ENCODE results near the gene CLK3. TPM values are rescaled to one million over a fixed set of nuclear protein-coding genes. Genes with fewer than 3 reads are reported as not detected.

The CLK3 gene
- total and polyA plus RNA-seq, 2 of the 8 experiments (the other 6 are each of a cell fraction or from before 2014, with no cell fraction given): 43.5 to 67.3 TPM

GRCh38 chr15:74619916-74620635 is 4.4 kb downstream of the CLK3 start:
- ChIA-PET POLR2A (ENCODE audit: partially characterized antibody) (interaction anchor here (0.6 to 2.7 kb wide), 3 partner anchors 9 to 152 kb away, joined by 3 to 8 read pairs (median 3); no protein-coding TSS in a partner anchor), CTCF (ENCODE audit: partially characterized antibody) (interaction anchor here (0.5 to 37.5 kb wide), 9 partner anchors 10 to 1207 kb away, joined by 3 to 1439 read pairs (median 4); partner anchors contain the start of genes CSK and CYP1A2)
- no peak overlapping the region for H4K5ac ChIP-seq (ENCODE audit: insufficient read length, low read depth, low read length)
- H3K4me1 ChIP-seq (replicated peaks in 1 of 4; ENCODE audit: control insufficient read depth in 3 of 4, insufficient read depth in 4 of 4, low read length in 3 of 4): peaks cover 0 to 5% (median 2%) of the 10 kb centered on the region in 4 experiments; a peak in 5 of 7 replicates
- H3K27ac ChIP-seq (ENCODE audit: low read depth, low read length): no peak overlapping the region
- H2AFZ ChIP-seq (ENCODE audit: low read length): no peak overlapping the region
- no peak overlapping the region for H2BK12ac ChIP-seq (ENCODE audit: low read depth, low read length)
- H4K8ac ChIP-seq (ENCODE audit: extremely low read depth, insufficient read depth, low read length): no peak overlapping the region; the same call in none of the 2 replicates
- no peak overlapping the region for H3K23ac ChIP-seq (ENCODE audit: insufficient read length)
- no peak overlapping the region for H3K4me3 ChIP-seq (ENCODE audit: extremely low read depth in 1 of 4, insufficient read depth in 2 of 4, low read depth in 3 of 4, low read length in 4 of 4)
- H3K79me1 ChIP-seq (ENCODE audit: low read depth, low read length): peaks cover 15% of the 10 kb centered on the region
- no peak overlapping the region for H2BK15ac ChIP-seq (ENCODE audit: low read length)
- FAIRE-seq (no peak), DNase-seq (ENCODE audit: low read depth in 1 of 2, low spot score in 2 of 2) (no peak)
- 93% methylated on average over 25 of the region's 27 CpGs; no CpG with 5 or more reads in 1 of the 2 experiments for WGBS, 2 experiments (ENCODE audit: extremely low coverage in 1 of 2, insufficient coverage in 1 of 2, insufficient read length in 1 of 2, insufficient replicate concordance in 2 of 2, low coverage in 1 of 2, low lambda C conversion rate in 2 of 2, missing lambda C conversion rate in 1 of 2)
- TF ChIP-seq, protein P1, sequence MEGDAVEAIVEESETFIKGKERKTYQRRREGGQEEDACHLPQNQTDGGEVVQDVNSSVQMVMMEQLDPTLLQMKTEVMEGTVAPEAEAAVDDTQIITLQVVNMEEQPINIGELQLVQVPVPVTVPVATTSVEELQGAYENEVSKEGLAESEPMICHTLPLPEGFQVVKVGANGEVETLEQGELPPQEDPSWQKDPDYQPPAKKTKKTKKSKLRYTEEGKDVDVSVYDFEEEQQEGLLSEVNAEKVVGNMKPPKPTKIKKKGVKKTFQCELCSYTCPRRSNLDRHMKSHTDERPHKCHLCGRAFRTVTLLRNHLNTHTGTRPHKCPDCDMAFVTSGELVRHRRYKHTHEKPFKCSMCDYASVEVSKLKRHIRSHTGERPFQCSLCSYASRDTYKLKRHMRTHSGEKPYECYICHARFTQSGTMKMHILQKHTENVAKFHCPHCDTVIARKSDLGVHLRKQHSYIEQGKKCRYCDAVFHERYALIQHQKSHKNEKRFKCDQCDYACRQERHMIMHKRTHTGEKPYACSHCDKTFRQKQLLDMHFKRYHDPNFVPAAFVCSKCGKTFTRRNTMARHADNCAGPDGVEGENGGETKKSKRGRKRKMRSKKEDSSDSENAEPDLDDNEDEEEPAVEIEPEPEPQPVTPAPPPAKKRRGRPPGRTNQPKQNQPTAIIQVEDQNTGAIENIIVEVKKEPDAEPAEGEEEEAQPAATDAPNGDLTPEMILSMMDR (IDR thresholded peaks at IDR 0.05; ENCODE audit: control extremely low read depth in 1 of 3, insufficient read depth in 1 of 3, low read depth in 1 of 3, low read length in 3 of 3): no peak
- no peak overlapping the region for H3K14ac ChIP-seq (ENCODE audit: insufficient read length)
- H3K9me3 ChIP-seq (ENCODE audit: insufficient read depth in 2 of 2, low read depth in 1 of 2, low read length in 1 of 2): no peaks in the 10 kb centered on the region
- H2BK120ac ChIP-seq (replicated peaks; ENCODE audit: low read depth, low read length): no peak overlapping the region
- no peaks in the 10 kb centered on the region for H3K27me3 ChIP-seq (replicated peaks in 1 of 4; ENCODE audit: control insufficient read depth in 3 of 4, extremely low read depth in 1 of 4, insufficient read depth in 3 of 4, low read length in 3 of 4)
- no peak overlapping the region for H3K9ac ChIP-seq (replicated peaks in 1 of 4; ENCODE audit: extremely low read depth in 1 of 4, low read depth in 3 of 4, low read length in 3 of 4)
- no peak overlapping the region for H3K18ac ChIP-seq (ENCODE audit: extremely low read depth, low read length)
- no peak overlapping the region for H3K4ac ChIP-seq (replicated peaks; ENCODE audit: insufficient read length, low read depth, low read length)
- peaks cover 14 to 46% of the 10 kb centered on the region in 2 experiments for H3K79me2 ChIP-seq (ENCODE audit: control insufficient read depth in 1 of 2, insufficient read depth in 2 of 2, low read length in 2 of 2)
- no peak overlapping the region for H2BK20ac ChIP-seq (ENCODE audit: low read length)
- peaks cover 8% of the 10 kb centered on the region; the same call in 1 of the 2 replicates for H3K23me2 ChIP-seq (ENCODE audit: low read depth, low read length)
- peaks cover 28 to 39% (median 35%) of the 10 kb centered on the region in 4 experiments for H3K36me3 ChIP-seq (ENCODE audit: control insufficient read depth in 2 of 4, insufficient read depth in 4 of 4, low read length in 3 of 4)
- peaks cover 26 to 68% of the 10 kb centered on the region in 2 experiments for H4K20me1 ChIP-seq (replicated peaks in 1 of 2; ENCODE audit: control insufficient read depth in 1 of 2, insufficient read depth in 2 of 2, low read length in 2 of 2)
- no peak overlapping the region for H2AK5ac ChIP-seq (ENCODE audit: low read depth, low read length)
- H3K4me2 ChIP-seq (ENCODE audit: insufficient read depth in 1 of 2, low read depth in 2 of 2, low read length in 2 of 2): no peak overlapping the region
- H4K91ac ChIP-seq (replicated peaks; ENCODE audit: insufficient read length, low read length): no peak overlapping the region
- no peak overlapping the region for H2BK5ac ChIP-seq (ENCODE audit: low read depth, low read length)
- H3K56ac ChIP-seq (replicated peaks; ENCODE audit: insufficient read length, low read depth, low read length): no peak overlapping the region

All from H1 (cell line).